Lung (tissue), 12 donors: ENCODE data around the gene RAB42. TPM values are rescaled to one million over a fixed set of nuclear protein-coding genes. Genes with fewer than 3 reads are reported as not detected.
A peak's percentile ranks its signal among the peaks of the same experiment; 100 is the strongest.

ENCODE experiments used
- ATAC-seq: fragments of 200-7000 bp; cut with Tn5 transposase; one replicate; pipeline ENCODE4 v1.9.1; 2020; ENCODE audit warnings: moderate number of reproducible peaks; ENCODE audit not compliant: insufficient read depth, low FRiP score
- DNase-seq, 3 donors: peaks; one replicate each; pipeline ENCODE4 v3.0.0-alpha.2; 2013 to 2017
- H3K27ac ChIP-seq, 2 donors: one replicate each; pipeline ENCODE4 v1.5.1; 2013; ENCODE audit warnings: mild to moderate bottlenecking in 2 of 2, moderate library complexity in 2 of 2, control low read depth in 1 of 2, inconsistent platforms in 1 of 2, low read depth in 1 of 2, low read length in 1 of 2
- H3K27me3 ChIP-seq, 3 donors: one replicate each; pipeline ENCODE4 v1.5.1; 2013; ENCODE audit warnings: low read length in 2 of 3; ENCODE audit not compliant: control insufficient read depth in 3 of 3, insufficient read depth in 3 of 3
- H3K36me3 ChIP-seq, 4 donors: one replicate each; pipeline ENCODE4 v1.5.1; 2013; ENCODE audit warnings: low read length in 4 of 4, mild to moderate bottlenecking in 1 of 4, moderate library complexity in 1 of 4; ENCODE audit not compliant: control insufficient read depth in 4 of 4, insufficient read depth in 4 of 4
- H3K4me1 ChIP-seq, 5 donors: one replicate each; pipeline ENCODE4 v1.5.1; 2013; ENCODE audit warnings: low read length in 5 of 5, mild to moderate bottlenecking in 2 of 5, moderate library complexity in 1 of 5; ENCODE audit not compliant: control insufficient read depth in 5 of 5, insufficient read depth in 5 of 5
- H3K4me3 ChIP-seq: one replicate; pipeline ENCODE4 v1.5.1; 2013; ENCODE audit warnings: mild to moderate bottlenecking, control low read depth, moderate library complexity
- H3K9ac ChIP-seq, 2 donors: one replicate each; pipeline ENCODE4 v1.5.1; 2013; ENCODE audit warnings: low read length in 2 of 2, control low read depth in 1 of 2; ENCODE audit not compliant: insufficient read depth in 1 of 2
- H3K9me3 ChIP-seq, 4 donors: one replicate each; pipeline ENCODE4 v1.5.1; 2013; ENCODE audit warnings: low read length in 3 of 4, mild to moderate bottlenecking in 1 of 4, moderate library complexity in 1 of 4; ENCODE audit not compliant: control insufficient read depth in 4 of 4, insufficient read depth in 3 of 4
- CTCF ChIP-seq: IDR thresholded peaks from 2 replicates; pipeline ENCODE4 v1.5.1; 2012; ENCODE audit warnings: mild to moderate bottlenecking; ENCODE audit errors: control extremely low read depth, extremely low read depth
- WGBS, 2 donors: extraction: QIAGEN DNeasy Blood & Tissue Kit; methylation state at CpG; one replicate each; pipeline ENCODE4 v1.1.7; 2013; 5-methylcytosine and 5-hydroxymethylcytosine counted together
- polyA plus RNA-seq, 2 donors: library from polyadenylated mRNA; stranded (reverse); fragments of 200-250 nt; gene quantifications; one replicate each; pipeline ENCODE4 v1.2.1, GENCODE V29; 2013
- total RNA-seq, 2 donors: library from RNA; depleted of rRNA in 1 of 2; stranded (reverse); fragments of >200 nt in 1 of 2; gene quantifications; one replicate each; pipeline ENCODE4 v1.2.1, GENCODE V29; 2014 to 2021
- donor health status: control.
- donor health status: control.
- donor health status: Bipolar disorder and iron deficiency.
- donor health status: healthy.
- donor health status: DM: yes; HTN: yes; CAD: no.

Gene RAB42
- total and polyA plus RNA-seq, 4 donors: 3.1 to 11.7 (median 7.2) TPM

GRCh38 chr1:28577738-28578536 lies 14.1 kb upstream of the RAB42 start:
- Histone ChIP-seq H3K4me1 (peaks cover 0 to 19% (median 7%) of the 10 kb centered on the region in 5 donors), H3K36me3 (peaks cover 18 to 34% (median 27%) of the 10 kb centered on the region in 4 donors), H3K9ac (no peak overlapping the region), H3K27me3 (no peaks in the 10 kb centered on the region), H3K4me3 (no peak overlapping the region), H3K27ac (no peak overlapping the region), H3K9me3 (no peaks in the 10 kb centered on the region)
- no peak for TF ChIP-seq CTCF
- WGBS, 2 donors: 84 to 85% methylated on average over 6 of the region's 6 CpGs
- no peak for DNase-seq
- no peak for ATAC-seq

GRCh38 chr1:28578696-28579218 lies 13.3 kb upstream of the RAB42 start:
- no peak for DNase-seq
- H3K36me3 ChIP-seq: peaks cover 18 to 30% (median 23%) of the 10 kb centered on the region in 4 donors
- no peak overlapping the region for H3K4me3 ChIP-seq
- ATAC-seq: no peak
- no peak for TF ChIP-seq CTCF
- no peak overlapping the region for H3K9ac ChIP-seq
- peaks cover 0 to 19% (median 7%) of the 10 kb centered on the region in 5 donors for H3K4me1 ChIP-seq
- 76 to 84% methylated on average over 6 of the region's 6 CpGs for WGBS, 2 donors
- H3K27ac ChIP-seq: peak overlapping the region in 1 of 2 donors; percentile 31
- no peaks in the 10 kb centered on the region for H3K9me3 ChIP-seq
- H3K27me3 ChIP-seq: no peaks in the 10 kb centered on the region

GRCh38 chr1:28579401-28579800 lies 12.7 kb upstream of the RAB42 start:
- Histone ChIP-seq H3K36me3 (peaks cover 18 to 29% (median 21%) of the 10 kb centered on the region in 4 donors), H3K9ac (no peak overlapping the region), H3K4me1 (peaks cover 0 to 19% (median 7%) of the 10 kb centered on the region in 5 donors), H3K9me3 (no peaks in the 10 kb centered on the region), H3K27ac (no peak overlapping the region), H3K4me3 (no peak overlapping the region), H3K27me3 (no peaks in the 10 kb centered on the region)
- ATAC-seq: no peak
- DNase-seq: no peak
- no peak for TF ChIP-seq CTCF
- 87 to 92% methylated on average over 1 of the region's 1 CpG for whole genome bisulfite sequencing, 2 donors
